Mononuclear cell (primary cell): Measurements from ENCODE around the gene EYA2. TPM values are rescaled to one million over a fixed set of nuclear protein-coding genes. Genes with fewer than 3 reads are reported as not detected.

Experiments used
- H3K27me3 ChIP-seq: 2 replicates; pipeline ENCODE4 v1.6.0; 2011; ENCODE audit warnings: low read length, control low read depth; ENCODE audit not compliant: insufficient read depth
- H3K4me1 ChIP-seq: 2 replicates; pipeline ENCODE4 v1.5.1; 2011; ENCODE audit warnings: mild to moderate bottlenecking, low read length, control low read depth; ENCODE audit not compliant: insufficient read depth
- H3K4me3 ChIP-seq: 2 replicates; pipeline ENCODE4 v1.5.1; 2011; ENCODE audit warnings: mild to moderate bottlenecking, low read length, moderate library complexity
- H3K9me3 ChIP-seq: 2 replicates; pipeline ENCODE4 v1.5.1; 2011; ENCODE audit warnings: low read depth, mild to moderate bottlenecking, control low read depth, low read length
- total RNA-seq: library from RNA; depleted of rRNA; stranded (reverse); fragments of >200 nt; gene quantifications from one replicate; pipeline ENCODE4 v1.2.3, GENCODE V29; 2012

EYA2 gene
- total RNA-seq, 1 donor, result 0.10 TPM

GRCh38 chr20:46964618-46965455 is 70.2 kb downstream of the EYA2 start:
- Histone ChIP-seq H3K4me1 (no peaks in the 10 kb centered on the region), H3K27me3 (no peaks in the 10 kb centered on the region), H3K9me3 (no peaks in the 10 kb centered on the region), H3K4me3 (no peak overlapping the region)

DNA sequence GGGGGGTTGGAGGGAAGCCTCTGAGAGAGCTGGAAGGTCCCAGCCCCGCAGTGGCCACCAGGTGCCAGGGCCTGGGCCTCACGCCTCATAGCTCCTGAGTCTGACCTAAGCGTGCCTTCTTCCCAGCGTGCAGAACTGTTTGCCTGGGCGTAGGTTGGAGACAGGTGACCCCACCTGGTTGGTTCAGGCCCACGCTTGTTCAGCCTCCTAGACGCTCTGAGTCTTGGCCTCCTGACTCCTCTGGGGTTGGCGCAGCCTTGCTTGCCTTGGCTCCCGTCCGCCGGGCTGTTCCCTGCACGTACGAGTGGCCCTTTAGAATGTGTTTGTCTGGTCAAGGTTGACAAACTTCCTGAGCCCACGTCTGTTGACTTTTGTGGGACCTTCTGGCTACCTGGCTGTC is 70.8 kb downstream of the EYA2 start:
- no peaks in the 10 kb centered on the region for H3K9me3 ChIP-seq
- no peaks in the 10 kb centered on the region for H3K27me3 ChIP-seq
- H3K4me3 ChIP-seq, result no peak overlapping the region
- H3K4me1 ChIP-seq, result no peaks in the 10 kb centered on the region

- Histone ChIP-seq H3K27me3 (no peaks in the 10 kb centered on the region), H3K9me3 (no peaks in the 10 kb centered on the region), H3K4me3 (no peak overlapping the region), H3K4me1 (no peaks in the 10 kb centered on the region)
Measured at GRCh38 chr20:46967646-46968045, 73.0 kb downstream of the EYA2 start.

- Histone ChIP-seq H3K4me1 (no peaks in the 10 kb centered on the region), H3K9me3 (no peaks in the 10 kb centered on the region), H3K27me3 (no peaks in the 10 kb centered on the region), H3K4me3 (no peak overlapping the region)
Measured at GRCh38 chr20:46970937-46971630, 76.4 kb downstream of the EYA2 start.

DNA sequence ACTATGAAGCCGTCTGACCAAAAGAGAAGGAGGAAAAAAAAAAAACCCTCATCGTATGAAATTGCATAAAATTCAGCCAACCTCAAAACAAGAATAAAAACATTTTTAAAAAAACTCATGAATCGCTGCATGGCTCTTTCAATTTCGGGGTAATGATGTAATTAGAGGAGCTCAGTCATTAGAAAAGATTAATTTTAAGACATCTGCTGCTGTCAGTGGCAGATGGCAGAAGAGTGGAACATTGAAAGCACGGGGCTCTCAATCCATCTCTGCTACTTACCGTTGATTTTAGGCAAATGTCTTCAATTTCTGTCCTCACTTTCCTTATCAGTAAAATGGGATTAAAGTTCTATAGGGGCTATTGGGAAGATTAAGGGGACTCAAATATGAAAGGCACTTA is 79.1 kb downstream of the EYA2 start:
- Histone ChIP-seq H3K27me3 (no peaks in the 10 kb centered on the region), H3K4me1 (no peaks in the 10 kb centered on the region), H3K9me3 (no peaks in the 10 kb centered on the region), H3K4me3 (no peak overlapping the region)

GRCh38 chr20:46974669-46975434 is 80.2 kb downstream of the EYA2 start:
- no peak overlapping the region for H3K4me3 ChIP-seq
- no peaks in the 10 kb centered on the region for H3K27me3 ChIP-seq
- no peaks in the 10 kb centered on the region for H3K4me1 ChIP-seq
- H3K9me3 ChIP-seq, result no peaks in the 10 kb centered on the region

GRCh38 chr20:46975976-46976375 is 81.3 kb downstream of the EYA2 start:
- Histone ChIP-seq H3K27me3 (no peaks in the 10 kb centered on the region), H3K9me3 (no peaks in the 10 kb centered on the region), H3K4me3 (no peak overlapping the region), H3K4me1 (no peaks in the 10 kb centered on the region)

- H3K4me1 ChIP-seq, result no peaks in the 10 kb centered on the region
- peaks cover 5% of the 10 kb centered on the region for H3K27me3 ChIP-seq
- no peaks in the 10 kb centered on the region for H3K9me3 ChIP-seq
- no peak overlapping the region for H3K4me3 ChIP-seq
Measured at GRCh38 chr20:46977204-46977603, 82.6 kb downstream of the EYA2 start.

- Histone ChIP-seq H3K4me3 (no peak overlapping the region), H3K4me1 (no peaks in the 10 kb centered on the region), H3K9me3 (no peaks in the 10 kb centered on the region), H3K27me3 (peaks cover 5% of the 10 kb centered on the region)
Measured at GRCh38 chr20:46977909-46978588, 83.4 kb downstream of the EYA2 start.

DNA sequence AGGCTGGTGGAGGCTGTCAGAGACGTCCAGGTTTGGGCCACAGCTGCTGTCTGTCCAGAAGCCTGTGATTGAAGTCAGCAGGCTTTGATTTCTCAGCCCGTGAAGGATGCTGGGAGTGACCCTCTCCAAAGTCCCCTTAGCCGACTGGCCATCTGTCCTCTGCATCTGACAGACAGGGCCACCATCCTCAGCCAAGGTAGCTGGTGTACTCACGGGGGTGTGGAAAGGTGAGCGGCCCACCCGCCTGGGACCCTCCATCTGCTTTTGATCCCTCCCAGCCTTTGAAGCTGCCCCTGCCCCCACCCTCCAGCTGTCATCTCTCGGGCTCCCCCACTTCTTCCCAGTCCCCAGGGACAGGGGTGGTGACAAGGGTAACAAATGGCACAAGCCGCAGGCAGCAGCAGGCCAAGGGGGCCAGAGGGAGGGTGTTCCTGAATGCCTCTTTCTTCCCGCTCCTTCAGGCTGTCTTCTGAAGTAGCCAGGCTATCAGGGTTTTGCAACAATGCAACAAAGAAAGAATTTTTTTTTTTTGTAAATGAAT is 84.4 kb downstream of the EYA2 start:
- Histone ChIP-seq H3K27me3 (peaks cover 5% of the 10 kb centered on the region), H3K4me3 (no peak overlapping the region), H3K9me3 (no peaks in the 10 kb centered on the region), H3K4me1 (no peaks in the 10 kb centered on the region)

- H3K27me3 ChIP-seq, result peaks cover 5% of the 10 kb centered on the region
- no peaks in the 10 kb centered on the region for H3K4me1 ChIP-seq
- H3K9me3 ChIP-seq, result no peaks in the 10 kb centered on the region
- H3K4me3 ChIP-seq, result no peak overlapping the region
Measured at GRCh38 chr20:46979603-46980241, 85.1 kb downstream of the EYA2 start.

DNA sequence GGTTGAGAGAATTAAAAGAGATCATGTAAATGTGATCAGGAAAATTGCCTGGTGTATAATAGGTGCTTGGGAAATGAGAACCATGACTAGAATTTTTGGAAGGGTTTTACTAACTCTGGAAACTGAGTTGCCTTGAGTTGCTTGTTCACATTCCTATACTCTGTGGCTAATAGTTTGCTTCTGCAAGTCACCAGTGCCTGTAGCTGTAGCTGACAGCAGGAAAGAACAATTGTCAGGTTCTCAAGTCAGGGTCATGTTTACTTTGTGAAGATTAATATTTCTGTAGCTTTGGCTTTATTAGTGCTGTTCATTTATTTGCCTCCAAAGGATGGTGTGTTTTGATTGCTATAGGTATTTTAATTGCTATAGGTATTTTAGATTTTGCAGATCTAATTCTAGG is 86.5 kb downstream of the EYA2 start:
- no peaks in the 10 kb centered on the region for H3K4me1 ChIP-seq
- H3K27me3 ChIP-seq, result peaks cover 5% of the 10 kb centered on the region
- no peak overlapping the region for H3K4me3 ChIP-seq
- H3K9me3 ChIP-seq, result no peaks in the 10 kb centered on the region

DNA sequence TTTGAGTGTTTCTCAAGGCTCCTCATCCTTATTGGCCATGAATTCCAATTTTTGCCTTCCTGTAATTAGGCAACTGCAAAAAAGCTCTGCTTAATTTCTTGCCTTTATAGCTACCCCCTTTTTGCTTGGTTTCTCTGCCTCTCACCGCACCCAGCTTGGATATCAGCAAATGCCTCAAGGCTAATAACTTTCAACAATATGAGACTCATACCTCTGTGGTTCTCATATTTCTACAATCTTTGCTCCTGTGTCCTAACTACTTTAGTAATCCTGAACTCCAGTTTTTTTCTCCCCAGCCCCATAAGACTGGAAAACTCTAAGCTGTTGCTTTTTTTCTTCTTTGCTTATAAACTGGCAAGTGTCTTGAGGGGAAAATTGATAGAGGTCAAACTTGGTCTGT is 88.8 kb downstream of the EYA2 start:
- H3K27me3 ChIP-seq, result peaks cover 5% of the 10 kb centered on the region
- no peak overlapping the region for H3K4me3 ChIP-seq

DNA sequence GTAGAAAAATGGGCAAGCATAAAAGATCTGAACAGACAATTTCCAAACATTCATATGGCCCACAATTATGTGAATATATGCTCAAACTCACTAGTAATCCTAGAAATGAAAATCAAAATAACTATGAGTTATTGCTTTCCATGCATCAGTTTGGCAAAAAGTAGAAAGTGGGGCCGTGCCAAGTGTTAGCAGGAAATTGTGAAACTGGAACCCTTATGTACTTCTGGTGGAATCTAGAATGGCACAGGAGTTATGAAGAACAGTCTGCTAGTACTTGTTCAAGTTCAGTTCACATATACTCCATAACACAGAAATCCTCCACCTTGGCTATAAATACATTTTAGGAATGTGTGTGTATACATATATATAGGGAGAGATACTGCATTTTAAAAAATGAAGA is 89.8 kb downstream of the EYA2 start:
- no peaks in the 10 kb centered on the region for H3K4me1 ChIP-seq
- no peaks in the 10 kb centered on the region for H3K9me3 ChIP-seq
- H3K27me3 ChIP-seq, result peaks cover 5% of the 10 kb centered on the region
- no peak overlapping the region for H3K4me3 ChIP-seq

More for the DNA sequence above, 88.8 kb downstream of the EYA2 start:
- H3K9me3 ChIP-seq, result no peaks in the 10 kb centered on the region
- no peaks in the 10 kb centered on the region for H3K4me1 ChIP-seq
